Measurements from ENCODE around the gene MYOF.
"Not testable (repeated sequence)": the region's sequence is repeated elsewhere in the genome, so short reads cannot be mapped to it uniquely, and the experiment has no call there.

The MYOF gene

GRCh38 chr10:93288679-93289634 is 193.2 kb downstream of the MYOF start:
- DNase-seq = no peak

- no peak for DNase-seq
Measured at GRCh38 chr10:93287775-93288174, 194.4 kb downstream of the MYOF start.

GRCh38 chr10:93284246-93284645 is 197.9 kb downstream of the MYOF start:
- not testable (repeated sequence) for DNase-seq

- DNase-seq = no peak
Measured at GRCh38 chr10:93281367-93281720, 200.8 kb downstream of the MYOF start.

GRCh38 chr10:93280699-93281366 is 201.3 kb downstream of the MYOF start:
- no peak for DNase-seq

- DNase-seq = no peak
Measured at GRCh38 chr10:93280121-93280698, 201.9 kb downstream of the MYOF start.

- DNase-seq = no peak
Measured at GRCh38 chr10:93277360-93277759, 204.8 kb downstream of the MYOF start.

GRCh38 chr10:93274419-93274818 is 207.7 kb downstream of the MYOF start:
- DNase-seq = no peak

- no peak for DNase-seq
Measured at GRCh38 chr10:93272884-93273675, 209.1 kb downstream of the MYOF start.

GRCh38 chr10:93271347-93271746 is 210.8 kb downstream of the MYOF start:
- DNase-seq = no peak

GRCh38 chr10:93269281-93269680 is 212.9 kb downstream of the MYOF start:
- DNase-seq = no peak

GRCh38 chr10:93268021-93268420 is 214.1 kb downstream of the MYOF start:
- no peak for DNase-seq

- no peak for DNase-seq
Measured at GRCh38 chr10:93267521-93267920, 214.6 kb downstream of the MYOF start.

- no peak for DNase-seq
Measured at GRCh38 chr10:93266858-93267257, 215.3 kb downstream of the MYOF start.

GRCh38 chr10:93261961-93262610 is 220.0 kb downstream of the MYOF start:
- DNase-seq = no peak

- no peak for DNase-seq
Measured at GRCh38 chr10:93261089-93261488, 221.0 kb downstream of the MYOF start.

GRCh38 chr10:93259126-93259525 is 223.0 kb downstream of the MYOF start:
- DNase-seq = no peak

Data from NCI-H187 (cell line).